GM10248 (cell line): Measurements from ENCODE around the gene USP24.

Experiments
- CTCF ChIA-PET: fragments of 300-600 bp; sonication (Branson Sonifier 250); formaldehyde crosslinking; extraction: SDS; loops from one replicate; lab custom pipeline; 2021; ENCODE audit warnings: antibody characterized with exemption; lab: Yijun Ruan, JAX
- POLR2A ChIA-PET: fragments of 350-650 bp; sonication (Branson Sonifier 250); formaldehyde crosslinking; extraction: SDS; loops from one replicate; lab custom pipeline; 2020; ENCODE audit warnings: antibody characterized with exemption; lab: Yijun Ruan, JAX
- DNase-seq: peaks from one replicate; pipeline ENCODE4 v3.0.0; 2012; ENCODE audit errors: extremely low spot score
- CTCF ChIP-seq: IDR thresholded peaks from 2 replicates; pipeline ENCODE4 v1.5.1; 2012; ENCODE audit warnings: mild to moderate bottlenecking, low read depth; ENCODE audit errors: extremely low read depth, missing control alignments, control extremely low read depth

USP24 gene

GRCh38 chr1:55079651-55080050, 135.5 kb downstream of the USP24 start:
- no peak for TF ChIP-seq CTCF
- CTCF ChIA-PET = interaction anchor here (1.2 to 1.8 kb wide), 3 partner anchors 8 to 135 kb away, joined by 3 to 5 read pairs (median 5); no protein-coding TSS in a partner anchor
- no peak for DNase-seq
- POLR2A ChIA-PET = no interaction called here

DNA sequence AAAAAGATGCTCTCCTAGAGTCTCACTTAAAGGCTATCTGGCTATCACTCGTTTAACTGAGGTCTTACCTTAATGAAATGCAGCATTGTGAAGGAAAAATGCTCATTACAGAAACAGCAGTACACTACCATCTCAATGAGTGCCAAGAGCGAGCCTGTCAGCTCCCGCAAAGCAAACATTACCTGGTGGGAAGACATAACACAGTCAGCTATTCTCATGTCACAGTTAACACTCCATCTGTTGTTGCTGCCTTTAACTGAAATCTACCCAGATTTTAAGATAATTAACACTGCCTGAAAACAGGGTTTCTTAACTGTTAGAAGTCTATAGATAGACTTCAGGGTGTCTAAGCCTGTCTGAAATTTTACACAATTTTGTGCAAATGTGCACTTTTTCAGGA, 136.7 kb downstream of the USP24 start:
- CTCF ChIA-PET = no interaction called here
- TF ChIP-seq CTCF = no peak
- DNase-seq = no peak
- POLR2A ChIA-PET = no interaction called here

DNA sequence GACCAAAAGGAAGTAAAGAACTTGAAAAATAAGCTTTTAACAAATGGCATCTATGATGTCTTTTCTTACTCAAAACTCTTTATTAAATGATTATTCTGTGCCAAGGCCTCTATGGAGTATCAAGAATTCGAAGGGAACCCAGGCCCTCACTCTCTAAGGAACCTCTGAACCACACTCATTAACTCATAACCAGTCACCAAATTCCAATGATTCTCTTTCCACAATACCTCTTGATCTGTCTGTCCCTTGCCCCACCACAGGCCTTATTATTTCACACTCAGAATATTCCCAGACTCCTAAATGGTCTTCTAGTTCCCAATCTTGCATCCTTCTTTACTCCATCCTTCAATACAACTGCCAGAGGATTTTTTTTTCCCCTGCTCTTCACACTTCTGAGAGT, 138.8 kb downstream of the USP24 start:
- DNase-seq = no peak
- ChIA-PET CTCF (interaction anchor here (1.9 kb wide), 1 partner anchor 30 kb away, joined by 5 read pairs; no protein-coding TSS in a partner anchor), POLR2A (no interaction called here)
- no peak for TF ChIP-seq CTCF

DNA sequence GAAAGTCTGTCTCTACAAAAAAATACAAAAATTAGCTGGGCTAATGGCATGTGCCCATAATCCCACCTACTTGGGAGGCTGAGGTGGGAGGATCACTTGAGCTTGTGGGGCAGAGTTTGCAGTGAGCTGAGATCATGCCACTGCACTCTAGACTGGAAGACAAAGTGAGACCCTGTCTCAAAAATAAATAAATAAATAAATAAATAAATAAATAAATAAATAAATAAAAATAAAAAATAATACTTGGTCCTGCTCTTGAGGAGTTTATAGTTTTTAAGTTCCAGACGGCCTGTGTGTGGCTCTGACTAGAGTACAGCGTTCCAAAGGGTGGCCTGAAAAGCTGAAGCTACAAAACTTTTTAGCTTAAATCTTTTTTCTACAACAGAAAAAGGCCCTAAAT, 140.7 kb downstream of the USP24 start:
- TF ChIP-seq CTCF = no peak
- POLR2A ChIA-PET = no interaction called here
- no peak for DNase-seq
- CTCF ChIA-PET = interaction anchor here (1.0 to 1.9 kb wide), 5 partner anchors 32 to 263 kb away, joined by 3 to 5 read pairs (median 4); no protein-coding TSS in a partner anchor

DNA sequence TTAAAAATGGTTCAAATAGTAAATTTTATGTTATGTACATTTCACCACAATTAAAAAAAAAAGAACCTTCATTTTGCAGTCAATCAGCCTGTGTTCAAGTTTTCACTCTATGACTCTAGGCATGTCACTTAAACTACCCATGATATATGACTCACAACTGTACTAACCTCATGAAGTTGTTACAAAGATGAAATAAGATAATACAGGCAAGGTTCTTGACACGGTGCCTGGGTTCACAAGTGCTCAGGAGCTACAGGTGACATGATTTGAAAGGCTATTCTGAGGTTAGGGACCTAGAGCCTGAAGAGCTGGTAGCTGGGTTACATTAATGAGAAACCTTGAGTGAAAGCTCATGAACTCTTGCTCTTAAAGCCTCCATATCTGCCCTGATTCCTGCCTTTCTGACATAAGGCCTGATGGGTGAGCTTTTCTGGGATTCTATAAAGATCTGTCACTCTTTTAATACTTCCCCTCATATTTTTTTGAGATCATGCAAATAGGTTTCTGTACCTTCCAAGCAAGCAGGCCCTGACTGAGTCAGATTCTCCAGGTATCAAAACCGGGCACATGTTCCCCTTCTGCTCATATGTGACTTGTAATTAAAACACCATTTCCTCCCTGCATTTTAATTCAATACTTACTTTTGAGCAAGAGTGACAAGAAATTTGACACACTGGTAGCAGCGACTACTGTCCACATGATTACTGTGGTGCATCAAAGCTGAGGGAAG, 141.8 kb downstream of the USP24 start:
- CTCF ChIA-PET = interaction anchor here (1.2 to 1.5 kb wide), 2 partner anchors 75 to 264 kb away, joined by 3 read pairs; no protein-coding TSS in a partner anchor
- no peak for TF ChIP-seq CTCF
- POLR2A ChIA-PET = no interaction called here
- DNase-seq = no peak

DNA sequence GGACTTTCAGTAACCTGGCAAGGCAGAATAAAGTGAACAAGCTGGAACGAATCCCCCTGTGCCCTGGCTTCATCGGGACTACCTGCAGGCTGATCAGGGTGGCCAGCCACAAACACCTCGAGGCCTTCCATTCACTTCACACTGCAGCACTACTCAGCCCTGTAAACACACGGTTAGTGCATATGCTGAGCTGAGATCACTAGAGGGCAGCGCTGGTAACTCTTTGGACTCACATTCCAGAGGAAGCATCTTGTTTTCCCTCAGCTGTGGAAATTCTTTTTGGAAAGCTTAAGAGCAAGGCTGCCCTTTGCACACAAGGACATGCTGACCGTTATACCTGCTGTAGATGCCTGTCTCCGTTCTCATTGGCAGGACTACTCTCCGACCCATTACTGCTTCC, 143.7 kb downstream of the USP24 start:
- peak; percentile 44 for TF ChIP-seq CTCF
- POLR2A ChIA-PET = no interaction called here
- no peak for DNase-seq
- CTCF ChIA-PET = interaction anchor here (0.7 to 1.8 kb wide), 7 partner anchors 8 to 205 kb away, joined by 3 to 6 read pairs (median 3); no protein-coding TSS in a partner anchor
